ENCODE data around the gene MARK2.

MARK2 gene

DNA sequence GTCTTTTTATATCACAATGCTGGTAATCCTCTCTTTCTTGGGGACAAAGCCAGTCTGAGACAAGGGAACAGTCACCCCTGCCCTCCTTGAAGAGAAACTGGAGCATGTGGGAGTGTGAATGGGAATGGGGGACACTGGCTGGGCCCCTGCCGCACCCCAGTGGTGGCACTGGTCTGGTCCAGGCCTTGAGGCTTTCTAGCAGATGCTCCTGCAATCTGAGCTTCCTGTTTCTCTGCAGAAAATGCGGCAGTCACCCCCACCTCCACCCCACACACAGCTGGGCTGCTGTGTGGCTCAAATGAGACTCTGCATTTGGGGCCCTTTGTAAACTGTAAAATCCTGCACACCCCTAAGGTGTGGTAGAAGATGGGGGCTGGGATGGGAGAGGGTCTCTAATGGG is 6.6 kb upstream of the MARK2 start:
- TF ChIP-seq CTCF (IDR thresholded peaks at IDR 0.05; ENCODE audit: low read depth, low read length): no peak
- Histone ChIP-seq H3K9me3 (ENCODE audit: severe bottlenecking) (no peaks in the 10 kb centered on the region), H3K27ac (no peak overlapping the region), H3K36me3 (peaks cover 13% of the 10 kb centered on the region), H3K4me3 (ENCODE audit: low read depth, low read length) (no peak overlapping the region), H3K27me3 (ENCODE audit: insufficient read depth, low read depth, severe bottlenecking) (no peaks in the 10 kb centered on the region)
- no peak for DNase-seq

DNA sequence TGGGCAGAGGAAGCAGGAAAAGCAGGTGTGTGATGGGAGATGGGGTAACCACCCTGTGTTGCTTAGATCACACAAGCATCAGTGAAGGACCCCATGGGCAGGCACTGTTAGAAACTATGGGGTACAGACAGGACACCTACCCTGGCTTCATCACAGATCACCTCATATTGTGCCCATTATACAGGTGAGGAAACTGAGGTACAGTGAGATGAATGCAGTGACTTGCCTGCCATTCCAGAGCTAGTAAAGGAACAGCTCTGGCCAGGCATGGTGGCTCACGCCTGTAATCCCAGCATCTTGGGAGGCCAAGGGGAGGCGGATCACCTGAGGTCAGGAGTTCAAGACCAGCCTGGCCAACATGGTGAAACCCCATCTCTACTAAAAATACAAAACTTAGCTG is 5.9 kb upstream of the MARK2 start:
- H3K4me3 ChIP-seq (ENCODE audit: low read depth, low read length): no peak overlapping the region
- H3K36me3 ChIP-seq: peaks cover 9% of the 10 kb centered on the region
- no peaks in the 10 kb centered on the region for H3K27me3 ChIP-seq (ENCODE audit: insufficient read depth, low read depth, severe bottlenecking)
- DNase-seq: no peak
- H3K9me3 ChIP-seq (ENCODE audit: severe bottlenecking): no peaks in the 10 kb centered on the region
- no peak overlapping the region for H3K27ac ChIP-seq
- TF ChIP-seq CTCF (IDR thresholded peaks at IDR 0.05; ENCODE audit: low read depth, low read length): no peak

DNA sequence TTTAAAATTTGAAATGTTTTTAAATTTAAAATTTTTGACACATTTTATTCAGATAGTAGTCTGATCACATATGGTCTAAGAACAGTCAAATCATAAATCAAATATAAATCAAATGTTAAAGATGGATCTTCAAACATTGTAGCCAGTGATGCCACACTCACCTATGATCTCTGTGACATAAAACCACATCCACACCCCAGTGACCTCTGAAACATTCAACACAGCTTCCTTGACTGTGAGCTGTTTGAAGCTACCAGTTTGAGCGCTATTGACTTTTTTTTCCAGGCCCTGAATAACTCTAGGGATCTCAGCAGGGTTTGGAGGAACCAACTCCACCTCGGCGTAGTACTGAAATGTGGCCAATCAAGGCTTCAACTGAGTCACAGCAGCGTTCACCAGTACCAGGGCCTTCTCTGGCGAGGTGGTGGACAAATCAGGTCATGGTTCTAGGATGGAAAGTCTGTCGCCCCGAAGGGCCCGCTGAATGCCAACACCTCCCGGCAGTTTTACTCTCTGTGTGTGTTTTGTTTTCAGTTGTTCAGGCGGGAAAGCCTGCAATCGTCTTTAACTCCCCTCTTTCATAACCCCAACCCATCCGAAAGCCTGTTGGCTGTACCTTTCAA is 4.3 kb upstream of the MARK2 start:
- Histone ChIP-seq H3K4me3 (ENCODE audit: low read depth, low read length) (no peak overlapping the region), H3K9me3 (ENCODE audit: severe bottlenecking) (no peaks in the 10 kb centered on the region), H3K27me3 (ENCODE audit: insufficient read depth, low read depth, severe bottlenecking) (no peaks in the 10 kb centered on the region), H3K36me3 (peaks cover 2% of the 10 kb centered on the region), H3K27ac (no peak overlapping the region)
- TF ChIP-seq CTCF (IDR thresholded peaks at IDR 0.05; ENCODE audit: low read depth, low read length): no peak
- DNase-seq: no peak

- no peak for TF ChIP-seq CTCF (IDR thresholded peaks at IDR 0.05; ENCODE audit: low read depth, low read length)
- Histone ChIP-seq H3K36me3 (no peaks in the 10 kb centered on the region; the same call in none of the 2 replicates), H3K4me3 (ENCODE audit: low read depth, low read length) (no peak overlapping the region), H3K27ac (no peak overlapping the region), H3K27me3 (ENCODE audit: insufficient read depth, low read depth, severe bottlenecking) (no peaks in the 10 kb centered on the region), H3K9me3 (ENCODE audit: severe bottlenecking) (no peaks in the 10 kb centered on the region)
- no peak for DNase-seq
These were observed 3.8 kb upstream of the MARK2 start for GRCh38 chr11:63835158-63835545.

DNA sequence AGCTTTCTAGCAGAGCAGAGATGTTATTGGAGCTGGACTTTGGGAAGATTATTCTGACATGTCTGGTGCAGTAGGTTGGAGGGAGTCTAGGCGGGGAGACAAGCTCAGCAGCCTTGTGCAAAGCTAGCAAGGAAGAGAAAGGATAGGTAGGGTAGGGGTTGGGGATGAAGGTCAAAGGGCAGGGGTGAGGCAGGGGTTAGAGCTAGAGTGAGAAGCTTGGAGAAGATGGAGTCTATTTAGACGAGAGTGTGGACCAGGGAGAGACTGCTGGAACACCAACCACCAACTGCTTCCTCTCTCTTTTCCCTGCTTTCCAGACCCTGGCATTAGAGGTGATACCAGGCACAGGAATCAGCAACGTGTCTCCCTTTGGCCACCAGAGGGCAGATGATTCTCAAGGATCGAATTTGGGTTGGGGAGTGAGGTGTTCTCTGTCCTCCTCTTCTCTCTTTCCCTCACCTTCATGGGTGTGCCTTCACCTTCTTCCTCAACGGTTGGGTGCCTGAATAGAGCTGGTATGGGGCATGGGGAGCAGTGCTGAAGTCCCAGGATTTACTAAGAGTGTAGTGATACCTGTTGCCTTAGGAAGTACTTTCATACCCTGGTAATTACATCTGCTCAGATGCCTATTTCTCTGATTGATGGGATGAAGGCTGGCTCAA is 1.8 kb upstream of the MARK2 start:
- Histone ChIP-seq H3K27me3 (ENCODE audit: insufficient read depth, low read depth, severe bottlenecking) (no peaks in the 10 kb centered on the region), H3K9me3 (ENCODE audit: severe bottlenecking) (no peaks in the 10 kb centered on the region), H3K4me3 (ENCODE audit: low read depth, low read length) (no peak overlapping the region), H3K27ac (no peak overlapping the region), H3K36me3 (peaks cover 13% of the 10 kb centered on the region)
- peak; percentile 93 for TF ChIP-seq CTCF (IDR thresholded peaks at IDR 0.05; ENCODE audit: low read depth, low read length)
- peak; percentile 77 for DNase-seq

DNA sequence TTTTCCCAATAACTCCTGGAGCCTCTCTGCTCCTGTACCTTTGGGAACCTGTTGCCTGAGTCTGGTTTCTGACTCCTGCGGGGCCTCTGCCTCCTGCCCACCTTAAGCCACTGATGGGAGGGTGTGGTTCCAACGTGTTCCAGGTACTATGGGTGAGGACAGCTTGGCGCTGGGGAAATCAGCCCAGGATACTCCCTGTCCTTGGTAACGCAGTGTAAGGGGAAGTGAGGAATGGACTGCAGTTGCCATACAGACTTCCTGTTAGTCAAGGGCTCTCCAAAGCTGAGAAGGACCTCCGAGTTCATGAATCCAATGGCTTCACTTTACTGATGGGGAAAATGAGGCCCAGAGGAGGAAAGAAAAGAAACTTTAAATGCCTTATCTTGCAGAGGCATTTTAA is 1.2 kb upstream of the MARK2 start:
- no peak overlapping the region for H3K4me3 ChIP-seq (ENCODE audit: low read depth, low read length)

More for the DNA sequence above, 1.2 kb upstream of the MARK2 start:
- Histone ChIP-seq H3K27ac (no peak overlapping the region; the same call in 1 of the 2 replicates), H3K36me3 (peaks cover 16% of the 10 kb centered on the region), H3K9me3 (ENCODE audit: severe bottlenecking) (no peaks in the 10 kb centered on the region), H3K27me3 (ENCODE audit: insufficient read depth, low read depth, severe bottlenecking) (no peaks in the 10 kb centered on the region)
- no peak for DNase-seq
- no peak for TF ChIP-seq CTCF (IDR thresholded peaks at IDR 0.05; ENCODE audit: low read depth, low read length)
